Measurements from ENCODE around the gene IFT80. TPM values are rescaled to one million over a fixed set of nuclear protein-coding genes. Genes with fewer than 3 reads are reported as not detected.

The IFT80 gene
- total RNA-seq, 1 experiment from 2014 or later, result 19.3 TPM

DNA sequence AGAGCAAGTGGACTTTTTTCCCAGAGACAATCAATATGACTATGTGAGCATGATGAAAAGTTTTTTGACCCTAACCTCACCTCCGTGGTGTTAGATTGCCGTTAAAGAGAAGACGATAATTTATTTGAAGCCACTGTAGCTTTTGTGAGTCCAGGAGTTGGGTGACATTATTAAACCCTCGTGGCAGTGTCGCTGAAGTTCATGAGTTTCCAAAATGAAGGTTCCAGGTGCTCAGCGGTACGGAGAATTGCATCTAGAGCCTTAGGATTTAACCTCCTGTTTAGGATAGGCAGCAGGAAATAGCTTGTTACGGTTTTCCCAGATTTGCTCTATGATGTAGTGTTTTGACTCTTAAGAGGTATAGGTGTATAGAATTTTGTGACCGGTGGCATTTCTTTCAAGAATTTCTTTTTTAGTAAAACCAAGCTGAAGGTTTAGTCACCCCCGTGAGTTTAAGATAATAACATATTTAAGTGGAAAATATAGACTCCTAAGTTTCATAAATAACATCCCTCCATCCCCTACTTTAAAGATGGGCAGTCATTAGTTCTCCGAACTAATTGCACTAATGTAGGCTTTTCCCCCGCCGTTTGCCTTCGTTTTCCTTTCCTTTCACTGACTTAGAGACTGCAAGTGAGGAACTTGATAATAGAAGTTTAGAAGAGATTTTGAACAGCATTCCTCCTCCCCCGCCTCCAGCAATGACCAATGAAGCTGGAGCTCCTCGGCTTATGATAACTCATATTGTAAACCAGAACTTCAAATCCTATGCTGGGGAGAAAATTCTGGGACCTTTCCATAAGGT, 2.5 kb upstream of the IFT80 start:
- Mint-ChIP-seq H3K36me3 (ENCODE audit: insufficient read depth, unreplicated experiment) (peaks cover 59% of the 10 kb centered on the region), H3K27me3 (ENCODE audit: insufficient read depth, unreplicated experiment) (no peaks in the 10 kb centered on the region)

DNA sequence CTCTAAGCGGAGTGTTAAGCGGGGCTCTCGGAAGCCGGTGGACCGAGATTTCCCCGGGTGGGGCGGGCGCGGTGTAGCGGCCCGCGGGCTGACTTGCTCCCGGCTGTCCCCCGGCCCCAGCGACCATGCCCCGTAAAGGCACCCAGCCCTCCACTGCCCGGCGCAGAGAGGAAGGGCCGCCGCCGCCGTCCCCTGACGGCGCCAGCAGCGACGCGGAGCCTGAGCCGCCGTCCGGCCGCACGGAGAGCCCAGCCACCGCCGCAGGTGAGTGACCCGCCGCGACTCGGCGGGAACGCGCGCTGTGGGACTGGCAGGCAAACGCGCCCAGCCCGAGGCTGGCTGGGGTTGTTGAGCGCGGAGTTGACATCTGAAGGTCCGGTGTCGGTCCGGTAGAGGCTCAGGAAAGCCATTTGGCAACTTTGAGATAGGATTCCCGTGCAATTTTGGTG, 1.7 kb upstream of the IFT80 start:
- H3K9me3 ChIP-seq, result no peaks in the 10 kb centered on the region
- intact Hi-C loops (cut with micrococcal nuclease; ENCODE audit: unreplicated experiment), result no loop called here
- no peaks in the 10 kb centered on the region for H3K27me3 ChIP-seq (replicated peaks; ENCODE audit: control insufficient read depth, insufficient read depth, low read length)
- H3K4me1 ChIP-seq, result peaks cover 10% of the 10 kb centered on the region
- Mint-ChIP-seq H3K27ac (ENCODE audit: unreplicated experiment) (peak overlapping the region; percentile 99), H3K9me3 (ENCODE audit: unreplicated experiment) (no peaks in the 10 kb centered on the region), H3K4me3 (ENCODE audit: unreplicated experiment) (peak overlapping the region; percentile 97), H3K27me3 (ENCODE audit: insufficient read depth, unreplicated experiment) (no peaks in the 10 kb centered on the region), H3K4me1 (ENCODE audit: low read depth, unreplicated experiment) (peaks cover 6% of the 10 kb centered on the region), H3K36me3 (ENCODE audit: insufficient read depth, unreplicated experiment) (peaks cover 52% of the 10 kb centered on the region)
- TF ChIP-seq, protein P1, sequence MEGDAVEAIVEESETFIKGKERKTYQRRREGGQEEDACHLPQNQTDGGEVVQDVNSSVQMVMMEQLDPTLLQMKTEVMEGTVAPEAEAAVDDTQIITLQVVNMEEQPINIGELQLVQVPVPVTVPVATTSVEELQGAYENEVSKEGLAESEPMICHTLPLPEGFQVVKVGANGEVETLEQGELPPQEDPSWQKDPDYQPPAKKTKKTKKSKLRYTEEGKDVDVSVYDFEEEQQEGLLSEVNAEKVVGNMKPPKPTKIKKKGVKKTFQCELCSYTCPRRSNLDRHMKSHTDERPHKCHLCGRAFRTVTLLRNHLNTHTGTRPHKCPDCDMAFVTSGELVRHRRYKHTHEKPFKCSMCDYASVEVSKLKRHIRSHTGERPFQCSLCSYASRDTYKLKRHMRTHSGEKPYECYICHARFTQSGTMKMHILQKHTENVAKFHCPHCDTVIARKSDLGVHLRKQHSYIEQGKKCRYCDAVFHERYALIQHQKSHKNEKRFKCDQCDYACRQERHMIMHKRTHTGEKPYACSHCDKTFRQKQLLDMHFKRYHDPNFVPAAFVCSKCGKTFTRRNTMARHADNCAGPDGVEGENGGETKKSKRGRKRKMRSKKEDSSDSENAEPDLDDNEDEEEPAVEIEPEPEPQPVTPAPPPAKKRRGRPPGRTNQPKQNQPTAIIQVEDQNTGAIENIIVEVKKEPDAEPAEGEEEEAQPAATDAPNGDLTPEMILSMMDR (IDR thresholded peaks at IDR 0.05; ENCODE audit: insufficient read depth in 1 of 2, low read depth in 1 of 2, low read length in 1 of 2, severe bottlenecking in 1 of 2, unreplicated experiment in 1 of 2), result no peak
- no TSS peak for BruUV-seq (replicated peaks)
- H3K36me3 ChIP-seq (ENCODE audit: control insufficient read depth, insufficient read depth, low read length), result no peaks in the 10 kb centered on the region
- CTCF ChIA-PET, result no interaction called here
- POLR2A ChIA-PET, result no interaction called here
- H3K4me3 ChIP-seq (ENCODE audit: low read depth, low read length), result peak overlapping the region; percentile 96
- peak in 1 of 2 experiments; percentile 46 for DNase-seq

More for the DNA sequence above, 2.5 kb upstream of the IFT80 start:
- TF ChIP-seq, protein P1 (IDR thresholded peaks at IDR 0.05; ENCODE audit: insufficient read depth in 1 of 2, low read depth in 1 of 2, low read length in 1 of 2, severe bottlenecking in 1 of 2, unreplicated experiment in 1 of 2), result no peak
- peak overlapping the region; percentile 99 for H3K27ac Mint-ChIP-seq (ENCODE audit: unreplicated experiment)
- ChIA-PET POLR2A (no interaction called here), CTCF (interaction anchor here (0.7 kb wide), 1 partner anchor 1131 kb away, joined by 9 read pairs; no protein-coding TSS in a partner anchor)
- no TSS peak for BruUV-seq (replicated peaks)
- intact Hi-C loops (cut with micrococcal nuclease; ENCODE audit: unreplicated experiment), result no loop called here
- H3K27me3 ChIP-seq (replicated peaks; ENCODE audit: control insufficient read depth, insufficient read depth, low read length), result no peaks in the 10 kb centered on the region
- no peaks in the 10 kb centered on the region for H3K9me3 Mint-ChIP-seq (ENCODE audit: unreplicated experiment)
- DNase-seq, result peak in 1 of 2 experiments; percentile 17
- H3K36me3 ChIP-seq (ENCODE audit: control insufficient read depth, insufficient read depth, low read length), result no peaks in the 10 kb centered on the region
- H3K4me1 ChIP-seq, result peaks cover 10% of the 10 kb centered on the region
- no peaks in the 10 kb centered on the region for H3K9me3 ChIP-seq
- H3K4me3 ChIP-seq (ENCODE audit: low read depth, low read length), result peak overlapping the region; percentile 96
- peaks cover 6% of the 10 kb centered on the region for H3K4me1 Mint-ChIP-seq (ENCODE audit: low read depth, unreplicated experiment)
- peak overlapping the region; percentile 97 for H3K4me3 Mint-ChIP-seq (ENCODE audit: unreplicated experiment)

DNA sequence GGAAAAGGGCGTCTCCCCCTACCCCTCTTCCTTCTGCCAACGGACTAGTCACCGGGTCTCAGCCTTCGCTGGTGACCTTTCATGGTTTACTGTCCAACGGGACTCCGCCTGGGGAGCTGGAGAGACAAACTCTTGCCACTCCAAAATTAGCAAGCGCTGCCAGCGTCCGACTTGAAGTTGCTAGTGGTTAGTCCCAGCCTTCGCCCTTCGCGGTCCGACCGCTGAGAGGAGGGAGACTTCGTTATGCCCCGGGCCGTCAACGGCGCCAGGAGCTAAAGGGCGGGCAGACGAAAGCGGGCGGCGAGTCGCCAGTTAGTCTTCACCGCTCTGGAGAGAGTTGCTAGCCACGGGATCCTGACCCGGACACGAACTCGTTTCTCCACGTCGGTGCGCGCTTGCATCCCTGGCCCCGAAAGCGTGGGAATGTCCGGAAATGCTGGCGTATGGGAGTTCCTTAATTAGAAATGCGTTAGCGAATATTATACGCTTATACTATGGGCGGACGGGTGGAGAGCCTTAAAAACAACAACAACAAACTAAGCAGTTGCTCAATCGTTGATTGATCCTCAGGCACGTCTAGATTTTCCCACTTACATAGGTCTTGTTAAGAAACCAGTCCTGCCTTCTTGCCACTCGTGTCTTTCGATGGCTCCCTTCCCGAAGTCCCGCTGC, 1.1 kb upstream of the IFT80 start:
- H3K9me3 ChIP-seq, result no peaks in the 10 kb centered on the region
- H3K27me3 ChIP-seq (replicated peaks; ENCODE audit: control insufficient read depth, insufficient read depth, low read length), result no peaks in the 10 kb centered on the region
- BruUV-seq (replicated peaks), result no TSS peak
- H3K4me1 ChIP-seq, result peaks cover 10% of the 10 kb centered on the region
- peak overlapping the region; percentile 97 for H3K4me3 Mint-ChIP-seq (ENCODE audit: unreplicated experiment)
- peak overlapping the region; percentile 99 for H3K27ac Mint-ChIP-seq (ENCODE audit: unreplicated experiment)
- peak overlapping the region; percentile 96 for H3K4me3 ChIP-seq (ENCODE audit: low read depth, low read length)
- TF ChIP-seq, protein P1 (IDR thresholded peaks at IDR 0.05; ENCODE audit: insufficient read depth in 1 of 2, low read depth in 1 of 2, low read length in 1 of 2, severe bottlenecking in 1 of 2, unreplicated experiment in 1 of 2), result no peak
- no peaks in the 10 kb centered on the region for H3K27me3 Mint-ChIP-seq (ENCODE audit: insufficient read depth, unreplicated experiment)
- H3K4me1 Mint-ChIP-seq (ENCODE audit: low read depth, unreplicated experiment), result peaks cover 6% of the 10 kb centered on the region
- no peaks in the 10 kb centered on the region for H3K36me3 ChIP-seq (ENCODE audit: control insufficient read depth, insufficient read depth, low read length)
- peaks cover 50% of the 10 kb centered on the region for H3K36me3 Mint-ChIP-seq (ENCODE audit: insufficient read depth, unreplicated experiment)
- intact Hi-C loops (cut with micrococcal nuclease; ENCODE audit: unreplicated experiment), result no loop called here
- POLR2A ChIA-PET, result interaction anchor here (0.6 to 0.8 kb wide), 6 partner anchors 8 to 175 kb away, joined by 3 to 12 read pairs (median 4); partner anchors contain the start of genes C3orf80, KPNA4 and TRIM59
- CTCF ChIA-PET, result no interaction called here
- H3K9me3 Mint-ChIP-seq (ENCODE audit: unreplicated experiment), result no peaks in the 10 kb centered on the region
- DNase-seq, result peak; percentile 46 to 48

Measured in Caco-2 (cell line).